Choroid plexus epithelial cell (primary cell): Measurements from ENCODE around the gene UBE3D.

ENCODE experiments used
- DNase-seq: peaks from one replicate; pipeline ENCODE4 v3.0.0-alpha.2; 2010; ENCODE audit warnings: low read depth
- H3K4me3 ChIP-seq: 2 replicates; pipeline ENCODE4 v1.5.1; 2011; ENCODE audit warnings: low read depth, mild to moderate bottlenecking, control low read depth, low read length, moderate library complexity
- TF ChIP-seq, protein P1 (sequence below): conservative IDR thresholded peaks from 2 replicates; pipeline ENCODE4 v1.5.1; 2011; ENCODE audit warnings: low read depth, mild to moderate bottlenecking, control low read depth, inconsistent platforms, low read length, moderate library complexity

UBE3D gene

GRCh38 chr6:82921258-82921657 lies 144.4 kb downstream of the UBE3D start:
- TF ChIP-seq, protein P1, sequence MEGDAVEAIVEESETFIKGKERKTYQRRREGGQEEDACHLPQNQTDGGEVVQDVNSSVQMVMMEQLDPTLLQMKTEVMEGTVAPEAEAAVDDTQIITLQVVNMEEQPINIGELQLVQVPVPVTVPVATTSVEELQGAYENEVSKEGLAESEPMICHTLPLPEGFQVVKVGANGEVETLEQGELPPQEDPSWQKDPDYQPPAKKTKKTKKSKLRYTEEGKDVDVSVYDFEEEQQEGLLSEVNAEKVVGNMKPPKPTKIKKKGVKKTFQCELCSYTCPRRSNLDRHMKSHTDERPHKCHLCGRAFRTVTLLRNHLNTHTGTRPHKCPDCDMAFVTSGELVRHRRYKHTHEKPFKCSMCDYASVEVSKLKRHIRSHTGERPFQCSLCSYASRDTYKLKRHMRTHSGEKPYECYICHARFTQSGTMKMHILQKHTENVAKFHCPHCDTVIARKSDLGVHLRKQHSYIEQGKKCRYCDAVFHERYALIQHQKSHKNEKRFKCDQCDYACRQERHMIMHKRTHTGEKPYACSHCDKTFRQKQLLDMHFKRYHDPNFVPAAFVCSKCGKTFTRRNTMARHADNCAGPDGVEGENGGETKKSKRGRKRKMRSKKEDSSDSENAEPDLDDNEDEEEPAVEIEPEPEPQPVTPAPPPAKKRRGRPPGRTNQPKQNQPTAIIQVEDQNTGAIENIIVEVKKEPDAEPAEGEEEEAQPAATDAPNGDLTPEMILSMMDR = no peak
- no peak overlapping the region for H3K4me3 ChIP-seq
- no peak for DNase-seq

GRCh38 chr6:82917346-82918064 lies 148.1 kb downstream of the UBE3D start:
- DNase-seq = peak; percentile 45
- no peak overlapping the region for H3K4me3 ChIP-seq
- TF ChIP-seq, protein P1 = no peak

GRCh38 chr6:82915666-82916065 lies 150.0 kb downstream of the UBE3D start:
- TF ChIP-seq, protein P1 = no peak
- no peak overlapping the region for H3K4me3 ChIP-seq
- DNase-seq = no peak

DNA sequence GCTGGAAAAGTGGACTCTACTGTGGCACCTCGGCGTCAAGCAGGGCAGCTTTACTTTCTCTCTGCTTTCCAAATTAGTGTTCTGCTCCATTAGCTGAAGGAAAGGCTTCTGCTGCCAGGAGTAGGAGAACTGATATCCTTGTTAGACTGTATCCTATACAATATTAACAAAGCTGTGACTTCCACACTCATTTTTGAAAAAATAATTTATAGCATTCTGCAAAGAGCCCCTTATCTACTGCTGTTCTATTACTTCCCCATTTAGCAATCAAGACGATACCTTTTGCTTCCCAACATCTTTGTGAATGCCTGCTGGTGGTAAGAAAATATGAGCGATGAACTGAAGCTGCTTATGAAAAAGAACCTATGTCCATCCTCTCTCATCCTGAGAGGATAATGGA lies 151.1 kb downstream of the UBE3D start:
- TF ChIP-seq, protein P1 = no peak
- DNase-seq = no peak
- no peak overlapping the region for H3K4me3 ChIP-seq

- no peak overlapping the region for H3K4me3 ChIP-seq
- TF ChIP-seq, protein P1 = no peak
- DNase-seq = no peak
Observed at GRCh38 chr6:82910820-82911219, 154.8 kb downstream of the UBE3D start.

DNA sequence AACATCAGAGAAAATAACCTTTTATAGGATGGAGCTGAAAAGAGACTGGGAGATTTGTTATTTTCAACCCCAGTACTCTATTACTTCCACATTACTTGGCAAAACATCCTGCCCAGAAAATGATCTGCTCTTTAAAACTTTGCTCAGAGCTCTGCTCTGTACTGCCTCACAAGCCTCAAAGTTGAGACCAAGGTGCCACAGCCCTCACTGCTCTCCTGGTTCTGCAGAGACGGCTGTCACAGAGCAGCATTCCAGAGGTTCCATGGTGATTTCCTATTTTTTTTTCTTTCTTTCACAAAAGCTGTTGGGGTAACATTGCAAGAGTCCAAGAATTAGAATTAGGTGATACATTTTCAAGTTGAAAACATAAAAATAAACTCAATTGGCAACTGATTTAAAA lies 155.2 kb downstream of the UBE3D start:
- no peak overlapping the region for H3K4me3 ChIP-seq
- TF ChIP-seq, protein P1 = no peak
- DNase-seq = no peak

GRCh38 chr6:82909551-82909950 lies 156.1 kb downstream of the UBE3D start:
- TF ChIP-seq, protein P1 = no peak
- no peak overlapping the region for H3K4me3 ChIP-seq
- no peak for DNase-seq
